ENCODE results near the gene HOXC9. TPM values are rescaled to one million over a fixed set of nuclear protein-coding genes. Genes with fewer than 3 reads are reported as not detected.

HOXC9 gene
- total and polyA plus RNA-seq, 11 donors: not detected

GRCh38 chr12:54010053-54010971 is 10.4 kb downstream of the HOXC9 start:
- Histone ChIP-seq H3K9me3 (no peaks in the 10 kb centered on the region), H3K4me3 (no peak overlapping the region), H3K36me3 (no peaks in the 10 kb centered on the region), H3K27ac (no peak overlapping the region), H3K27me3 (peaks cover 63 to 98% (median 94%) of the 10 kb centered on the region in 9 donors), H3K4me1 (peaks cover 0 to 27% (median 12%) of the 10 kb centered on the region in 12 donors)
- TF ChIP-seq CTCF (IDR thresholded peaks at IDR 0.05) (no peak), POLR2A (IDR thresholded peaks at IDR 0.05) (no peak)
- ATAC-seq (no peak), DNase-seq (no peak)
- intact Hi-C loops (cut with DNase I): no loop called here
- 10 to 18% (median 14%) methylated on average over 10 of the region's 10 CpGs for WGBS, 4 donors

DNA sequence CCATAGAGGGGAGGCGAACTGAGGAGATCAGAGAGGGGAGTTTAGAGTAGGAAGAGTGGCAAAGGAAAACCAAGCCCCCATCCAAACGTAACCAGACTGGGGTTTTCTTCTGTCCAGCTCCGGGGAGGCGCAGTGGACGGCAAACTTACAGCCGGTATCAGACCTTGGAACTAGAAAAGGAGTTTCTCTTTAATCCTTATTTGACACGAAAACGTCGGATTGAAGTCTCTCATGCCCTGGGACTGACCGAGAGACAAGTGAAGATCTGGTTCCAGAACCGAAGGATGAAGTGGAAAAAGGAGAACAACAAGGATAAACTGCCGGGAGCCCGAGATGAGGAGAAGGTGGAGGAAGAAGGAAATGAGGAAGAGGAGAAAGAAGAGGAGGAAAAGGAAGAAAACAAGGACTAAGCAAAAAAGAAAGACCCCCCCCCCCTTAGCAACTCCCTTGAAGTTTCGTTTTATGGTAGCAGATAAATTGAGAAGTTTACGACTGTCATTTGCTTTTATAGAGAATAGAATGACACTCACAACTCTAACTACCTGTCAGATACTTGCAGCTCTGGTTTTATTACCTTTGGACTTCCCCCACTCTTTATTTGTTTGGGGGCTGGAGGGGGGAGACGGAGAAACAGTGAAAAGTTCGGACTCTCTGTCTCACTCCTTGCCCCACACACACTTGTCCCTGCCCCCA is 11.2 kb downstream of the HOXC9 start:
- no peak for TF ChIP-seq CTCF (IDR thresholded peaks at IDR 0.05)
- TF ChIP-seq POLR2A (IDR thresholded peaks at IDR 0.05): no peak
- H3K4me3 ChIP-seq: no peak overlapping the region
- H3K27me3 ChIP-seq: peaks cover 67 to 98% (median 94%) of the 10 kb centered on the region in 9 donors
- 5 to 9% (median 7%) methylated on average over 17 of the region's 17 CpGs for WGBS, 4 donors
- ATAC-seq (no peak), DNase-seq (no peak)
- peaks cover 0 to 22% (median 10%) of the 10 kb centered on the region in 12 donors for H3K4me1 ChIP-seq
- intact Hi-C loops (cut with DNase I): no loop called here
- H3K9me3 ChIP-seq: no peaks in the 10 kb centered on the region
- H3K36me3 ChIP-seq: no peaks in the 10 kb centered on the region
- H3K27ac ChIP-seq: no peak overlapping the region

- TF ChIP-seq CTCF (IDR thresholded peaks at IDR 0.05) (no peak), POLR2A (IDR thresholded peaks at IDR 0.05) (no peak)
- 14 to 24% (median 20%) methylated on average over 14 of the region's 14 CpGs for WGBS, 4 donors
- Histone ChIP-seq H3K27me3 (peaks cover 74 to 98% (median 94%) of the 10 kb centered on the region in 9 donors), H3K27ac (no peak overlapping the region), H3K4me1 (peaks cover 0 to 22% (median 9%) of the 10 kb centered on the region in 12 donors), H3K4me3 (no peak overlapping the region), H3K9me3 (no peaks in the 10 kb centered on the region), H3K36me3 (no peaks in the 10 kb centered on the region)
- no peak for DNase-seq
- no peak for ATAC-seq
- intact Hi-C loops (cut with DNase I): no loop called here
Measured at GRCh38 chr12:54011665-54012532, 11.9 kb downstream of the HOXC9 start.
